ENCODE results near the gene IFIH1. TPM values are rescaled to one million over a fixed set of nuclear protein-coding genes. Genes with fewer than 3 reads are reported as not detected.

Gene IFIH1
- polyA plus RNA-seq, 1 of the 3 experiments (the other 2 are of a cell fraction), result 1.0 TPM

- Histone ChIP-seq H2AFZ (ENCODE audit: low read depth) (peak overlapping the region; percentile 57; the same call in 1 of the 2 replicates), H4K20me1 (ENCODE audit: insufficient read depth) (no peaks in the 10 kb centered on the region), H3K4me3 (ENCODE audit: low read depth in 2 of 2, low read length in 1 of 2) (no peak overlapping the region), H3K9ac (no peak overlapping the region; the same call in 1 of the 2 replicates), H3K27ac (ENCODE audit: low read depth in 2 of 2, low read length in 1 of 2) (peak overlapping the region; percentile 92 to 99; a peak in 3 of 4 replicates), H3F3A (replicated peaks; ENCODE audit: insufficient read depth) (peaks cover 23% of the 10 kb centered on the region), H3K4me1 (ENCODE audit: control insufficient read depth in 1 of 2, insufficient read depth in 2 of 2, low read depth in 1 of 2, low read length in 1 of 2) (peaks cover 0 to 17% of the 10 kb centered on the region in 2 experiments; a peak in 2 of 4 replicates), H3K4me2 (no peak overlapping the region), H3K27me3 (ENCODE audit: insufficient read depth) (no peaks in the 10 kb centered on the region), H3K9me2 (no peaks in the 10 kb centered on the region), H3K9me3 (no peaks in the 10 kb centered on the region), H3K36me3 (replicated peaks in 1 of 2; ENCODE audit: control insufficient read depth in 1 of 2, insufficient read depth in 2 of 2, low read length in 1 of 2) (no peaks in the 10 kb centered on the region), H3K79me2 (ENCODE audit: insufficient read depth) (peaks cover 25% of the 10 kb centered on the region)
- DNase-seq, result no peak
- no peak for TF ChIP-seq RAD21 (IDR thresholded peaks at IDR 0.05; ENCODE audit: low read length)
- TF ChIP-seq TCF12 (IDR thresholded peaks at IDR 0.05), result 0 out of 2 replicates have a peak, but pooled peaks have one; percentile 8
- POLR2A ChIA-PET, result no interaction called here
- CTCF ChIA-PET, result interaction anchor here (0.8 to 2.1 kb wide), 2 partner anchors 25 to 52 kb away, joined by 3 to 6 read pairs; no protein-coding TSS in a partner anchor
These were observed 72.7 kb downstream of the IFIH1 start for GRCh38 chr2:162245781-162246180.

GRCh38 chr2:162245061-162245460 lies 73.4 kb downstream of the IFIH1 start:
- CTCF ChIA-PET, result interaction anchor here (0.8 to 2.1 kb wide), 2 partner anchors 24 to 53 kb away, joined by 3 to 6 read pairs; no protein-coding TSS in a partner anchor
- H3F3A ChIP-seq (replicated peaks; ENCODE audit: insufficient read depth), result peaks cover 23% of the 10 kb centered on the region
- H3K9me2 ChIP-seq, result no peaks in the 10 kb centered on the region
- POLR2A ChIA-PET, result no interaction called here
- peak overlapping the region; percentile 21; the same call in 1 of the 2 replicates for H2AFZ ChIP-seq (ENCODE audit: low read depth)
- DNase-seq, result no peak
- H3K4me3 ChIP-seq (ENCODE audit: low read depth in 2 of 2, low read length in 1 of 2), result no peak overlapping the region
- H4K20me1 ChIP-seq (ENCODE audit: insufficient read depth), result no peaks in the 10 kb centered on the region
- TF ChIP-seq EP300 (IDR thresholded peaks at IDR 0.05; ENCODE audit: borderline replicate concordance in 1 of 2, low read depth in 1 of 2, low read length in 1 of 2) (no peak), FOXJ3 (CRISPR knock-in tag; IDR thresholded peaks at IDR 0.05) (no peak), USF1 (IDR thresholded peaks at IDR 0.05; ENCODE audit: borderline replicate concordance, low read depth) (no peak), ELF1 (IDR thresholded peaks at IDR 0.05) (no peak), SMC3 (IDR thresholded peaks at IDR 0.05; ENCODE audit: low read depth, low read length) (no peak), FOXM1 (IDR thresholded peaks at IDR 0.05; ENCODE audit: low read depth) (no peak), RAD21 (IDR thresholded peaks at IDR 0.05; ENCODE audit: low read length) (no peak), SIN3A (IDR thresholded peaks at IDR 0.05; ENCODE audit: borderline replicate concordance, low read depth, low read length) (no peak), GABPA (IDR thresholded peaks at IDR 0.05; ENCODE audit: low read depth) (no peak), PBX3 (IDR thresholded peaks at IDR 0.05) (no peak), RFX5 (IDR thresholded peaks at IDR 0.05; ENCODE audit: low read length) (no peak), GATA2 (CRISPR knock-in tag; IDR thresholded peaks at IDR 0.05) (no peak)
- H3K4me2 ChIP-seq, result peak overlapping the region; percentile 74; the same call in 1 of the 2 replicates
- peaks cover 0 to 17% of the 10 kb centered on the region in 2 experiments; a peak in 2 of 4 replicates for H3K4me1 ChIP-seq (ENCODE audit: control insufficient read depth in 1 of 2, insufficient read depth in 2 of 2, low read depth in 1 of 2, low read length in 1 of 2)
- H3K27ac ChIP-seq (ENCODE audit: low read depth in 2 of 2, low read length in 1 of 2), result peak overlapping the region; percentile 92 to 99
- peak overlapping the region; percentile 89; the same call in 1 of the 2 replicates for H3K9ac ChIP-seq
- H3K36me3 ChIP-seq (replicated peaks in 1 of 2; ENCODE audit: control insufficient read depth in 1 of 2, insufficient read depth in 2 of 2, low read length in 1 of 2), result peaks cover 4 to 6% of the 10 kb centered on the region in 2 experiments
- no peaks in the 10 kb centered on the region for H3K9me3 ChIP-seq
- no peaks in the 10 kb centered on the region for H3K27me3 ChIP-seq (ENCODE audit: insufficient read depth)
- peaks cover 32% of the 10 kb centered on the region for H3K79me2 ChIP-seq (ENCODE audit: insufficient read depth)
- 26% methylated on average over 1 of the region's 1 CpG for WGBS (ENCODE audit: low lambda C conversion rate)

Data from SK-N-SH (cell line).